ENCODE measurements around the gene ZNF697. TPM values are rescaled to one million over a fixed set of nuclear protein-coding genes. Genes with fewer than 3 reads are reported as not detected.
"Not testable (repeated sequence)": the region's sequence is repeated elsewhere in the genome, so short reads cannot be mapped to it uniquely, and the experiment has no call there.

Gene ZNF697
- total RNA-seq, 1 donor from 2014 or later: 9.4 TPM

- no peak for TF ChIP-seq CTCF (IDR thresholded peaks at IDR 0.05; ENCODE audit: borderline replicate concordance)
- H3K4me3 ChIP-seq: no peak overlapping the region
- intact Hi-C loops (cut with micrococcal nuclease): no loop called here
- H3K27ac ChIP-seq (replicated peaks): no peak overlapping the region
- no peak for DNase-seq
- H3K36me3 ChIP-seq: no peaks in the 10 kb centered on the region
- H3K9me3 ChIP-seq (replicated peaks): no peaks in the 10 kb centered on the region
- H3K27me3 ChIP-seq (ENCODE audit: low read depth): no peaks in the 10 kb centered on the region
- no peaks in the 10 kb centered on the region for H3K4me1 ChIP-seq
These were observed 74.2 kb downstream of the ZNF697 start for GRCh38 chr1:119573886-119574285.

- DNase-seq; H3K27me3 ChIP-seq (ENCODE audit: low read depth); H3K36me3 ChIP-seq; H3K4me1 ChIP-seq; H3K4me3 ChIP-seq; H3K27ac ChIP-seq (replicated peaks); intact Hi-C loops (cut with micrococcal nuclease); H3K9me3 ChIP-seq (replicated peaks): not testable (repeated sequence)
These were observed 78.0 kb downstream of the ZNF697 start for GRCh38 chr1:119569930-119570622.

Other genes with a start within 250 kb of the ZNF697 start
- not detected for gene HSD3B2, start 233.1 kb downstream of the ZNF697 start, total RNA-seq
- not detected for gene HSD3B1, start 141.1 kb downstream of the ZNF697 start, total RNA-seq
- gene PHGDH, start 63.7 kb upstream of the ZNF697 start, total RNA-seq: 6.4 TPM
- 65.5 TPM for gene HMGCS2, start 120.6 kb upstream of the ZNF697 start, total RNA-seq
- not detected for gene REG4, start 163.2 kb upstream of the ZNF697 start, total RNA-seq
- gene ADAM30, start 248.2 kb upstream of the ZNF697 start, total RNA-seq: not detected

Data from left ventricle myocardium inferior (tissue), 1 donor.